Endometrial microvascular endothelial cells (primary cell): ENCODE data around the gene TBRG4. TPM values are rescaled to one million over a fixed set of nuclear protein-coding genes. Genes with fewer than 3 reads are reported as not detected.
"Not testable (repeated sequence)": the region's sequence is repeated elsewhere in the genome, so short reads cannot be mapped to it uniquely, and the experiment has no call there.

Source experiments
- in situ Hi-C: cut with HindIII; loops from 2 replicates; pipeline ENCODE4 v1.10.0; 2017; ENCODE audit warnings: low sequenced_read_pairs, low pct_unique_long_range_greater_than_20kb; ENCODE audit errors: inconsistent ontology term
- total RNA-seq: library from RNA; depleted of rRNA; stranded (reverse); fragments of >200 nt; gene quantifications from one replicate; pipeline ENCODE4 v1.2.3, GENCODE V29; 2015; ENCODE audit errors: inconsistent ontology term

Gene TBRG4
- 77.6 TPM for total RNA-seq

GRCh38 chr7:45111298-45112223, at the start of gene TBRG4:
Gene TBRG4 (minus strand): TSS chr7:45111697. CDS start chr7:45109237, 2,460 bp downstream.
- in situ Hi-C loops, result no loop called here

- in situ Hi-C loops, result no loop called here
These were observed 49.6 kb upstream of the TBRG4 start for GRCh38 chr7:45161138-45161537.

- in situ Hi-C loops, result no loop called here
These were observed 49.0 kb upstream of the TBRG4 start for GRCh38 chr7:45160417-45160881.

- in situ Hi-C loops, result no loop called here
These were observed 47.8 kb upstream of the TBRG4 start for GRCh38 chr7:45159296-45159695.

GRCh38 chr7:45158471-45158870, 47.0 kb upstream of the TBRG4 start:
- in situ Hi-C loops, result no loop called here

GRCh38 chr7:45157653-45158401, 46.3 kb upstream of the TBRG4 start, which contains the start of gene RAMP3:
Gene RAMP3 (plus strand): TSS chr7:45157791. CDS start chr7:45157829, 38 bp downstream.
- in situ Hi-C loops, result no loop called here

GRCh38 chr7:45157286-45157652, 45.8 kb upstream of the TBRG4 start:
- in situ Hi-C loops, result no loop called here

- in situ Hi-C loops, result no loop called here
These were observed 45.2 kb upstream of the TBRG4 start for GRCh38 chr7:45156516-45157272.

GRCh38 chr7:45155941-45156340, 44.4 kb upstream of the TBRG4 start:
- in situ Hi-C loops, result no loop called here

- in situ Hi-C loops, result no loop called here
These were observed 43.9 kb upstream of the TBRG4 start for GRCh38 chr7:45155357-45155900.

GRCh38 chr7:45153861-45154260, 42.4 kb upstream of the TBRG4 start:
- in situ Hi-C loops, result not testable (repeated sequence)

- in situ Hi-C loops, result no loop called here
These were observed 41.7 kb upstream of the TBRG4 start for GRCh38 chr7:45153233-45153632.

GRCh38 chr7:45151967-45152366, 40.5 kb upstream of the TBRG4 start:
- in situ Hi-C loops, result no loop called here

GRCh38 chr7:45151131-45151684, 39.7 kb upstream of the TBRG4 start:
- in situ Hi-C loops, result no loop called here

GRCh38 chr7:45150199-45150598, 38.7 kb upstream of the TBRG4 start:
- in situ Hi-C loops, result no loop called here

GRCh38 chr7:45149606-45150005, 38.1 kb upstream of the TBRG4 start:
- in situ Hi-C loops, result no loop called here

- in situ Hi-C loops, result no loop called here
These were observed 37.1 kb upstream of the TBRG4 start for GRCh38 chr7:45148653-45148973.

- in situ Hi-C loops, result no loop called here
These were observed 36.6 kb upstream of the TBRG4 start for GRCh38 chr7:45147858-45148652.
